CD4-positive, alpha-beta memory T cell (primary cell): Measurements from ENCODE around the gene NOD2. TPM values are rescaled to one million over a fixed set of nuclear protein-coding genes. Genes with fewer than 3 reads are reported as not detected.

Experiments
- CTCF ChIA-PET: fragments of 350-600 bp; sonication (Branson Sonifier 250); formaldehyde crosslinking; loops from one replicate; lab custom pipeline; 2021; ENCODE audit warnings: inconsistent platforms; ENCODE audit not compliant: partially characterized antibody; lab: Charles Lee
- POLR2A ChIA-PET: fragments of 350-600 bp; sonication (Branson Sonifier 250); formaldehyde crosslinking; loops from one replicate; lab custom pipeline; 2021; ENCODE audit not compliant: partially characterized antibody; lab: Charles Lee
- DNase-seq, 5 donors: peaks; one replicate each; pipeline versions ENCODE4 v3.0.0 to v3.0.0-alpha.2; 2020 to 2022; ENCODE audit warnings: mixed read lengths in 1 of 5
- H3K27ac ChIP-seq: one replicate; pipeline ENCODE4 v1.7.0; 2013; ENCODE audit warnings: low read depth, low read length
- H3K27me3 ChIP-seq: 2 replicates; pipeline ENCODE4 v1.7.0; 2013; ENCODE audit warnings: mild to moderate bottlenecking, low read length, moderate library complexity; ENCODE audit not compliant: insufficient read depth
- H3K36me3 ChIP-seq: 2 replicates; pipeline ENCODE4 v1.7.0; 2013; ENCODE audit warnings: mild to moderate bottlenecking, low read length, moderate library complexity; ENCODE audit not compliant: insufficient read depth
- H3K4me1 ChIP-seq: 2 replicates; pipeline ENCODE4 v1.7.0; 2013; ENCODE audit warnings: mild to moderate bottlenecking, low read length, moderate library complexity; ENCODE audit not compliant: insufficient read depth
- H3K4me3 ChIP-seq, 2 donors: one replicate each; pipeline ENCODE4 v1.7.0; 2013; ENCODE audit warnings: low read length in 2 of 2, mild to moderate bottlenecking in 1 of 2
- H3K9me3 ChIP-seq, 2 donors: one replicate each; pipeline ENCODE4 v1.7.0; 2013; ENCODE audit warnings: low read length in 2 of 2, control low read depth in 1 of 2; ENCODE audit not compliant: control insufficient read depth in 1 of 2
- H3K27ac Mint-ChIP-seq, 7 donors: one replicate each; pipeline ENCODE4 v1.8.0; 2020 to 2021; ENCODE audit warnings: mixed read lengths in 7 of 7, mild to moderate bottlenecking in 6 of 7, inconsistent platforms in 3 of 7, moderate library complexity in 3 of 7
- H3K27me3 Mint-ChIP-seq, 2 donors: one replicate each; pipeline ENCODE4 v1.8.0; 2020 to 2021; ENCODE audit warnings: mixed read lengths in 2 of 2
- H3K36me3 Mint-ChIP-seq, 2 donors: one replicate each; pipeline ENCODE4 v1.8.0; 2020 to 2021; ENCODE audit warnings: mixed read lengths in 2 of 2, inconsistent platforms in 1 of 2, mild to moderate bottlenecking in 1 of 2
- H3K4me1 Mint-ChIP-seq, 4 donors: one replicate each; pipeline ENCODE4 v1.8.0; 2020 to 2021; ENCODE audit warnings: mixed read lengths in 4 of 4, mild to moderate bottlenecking in 1 of 4
- H3K4me3 Mint-ChIP-seq, 8 donors: one replicate each; pipeline ENCODE4 v1.8.0; 2020 to 2021; ENCODE audit warnings: mixed read lengths in 8 of 8, mild to moderate bottlenecking in 7 of 8, moderate library complexity in 6 of 8, inconsistent platforms in 3 of 8
- H3K9me3 Mint-ChIP-seq, 8 donors: one replicate each; pipeline ENCODE4 v1.8.0; 2020 to 2021; ENCODE audit warnings: mixed read lengths in 8 of 8, mild to moderate bottlenecking in 5 of 8, inconsistent platforms in 3 of 8, moderate library complexity in 1 of 8
- intact Hi-C: fragments of 100-400 bp; cut with micrococcal nuclease; formaldehyde crosslinking; loops from one replicate; pipeline ENCODE4 v1.15.1; 2023
- polyA plus RNA-seq, 2 donors: library from polyadenylated mRNA; unstranded; fragments of 300-500 nt; fragmentation: Illumina TruSeq; gene quantifications; one replicate each; pipeline ENCODE4 v1.2.3, GENCODE V29; 2021
- total RNA-seq, 2 experiments: library from RNA; stranded (reverse); gene quantifications; one replicate each; pipeline ENCODE4 v1.2.3, GENCODE V29; 2021

Gene NOD2
- total and polyA plus RNA-seq, 4 experiments from 2014 or later = 2.2 to 10.9 (median 6.7) TPM

GRCh38 chr16:50744881-50745280, 51.5 kb downstream of the NOD2 start:
- intact Hi-C loops = loop anchor here (5.0 kb wide), 3 partner anchors 37 to 718 kb away; partner anchors contain the start of genes CNEP1R1 and HEATR3
- H3K9me3 Mint-ChIP-seq = peaks cover 0 to 2% (median 0%) of the 10 kb centered on the region in 8 donors
- ChIA-PET POLR2A (interaction anchor here (0.7 to 14.4 kb wide), 19 partner anchors 19 to 720 kb away, joined by 3 to 478 read pairs (median 6); partner anchors contain the start of genes CNEP1R1 and SNX20), CTCF (interaction anchor here (0.9 to 10.1 kb wide), 18 partner anchors 9 to 418 kb away, joined by 3 to 242 read pairs (median 5); partner anchors contain the start of gene SNX20)
- H3K36me3 ChIP-seq = peaks cover 4% of the 10 kb centered on the region
- H3K36me3 Mint-ChIP-seq = peaks cover 29 to 53% of the 10 kb centered on the region in 2 donors
- peak overlapping the region; percentile 84 to 99 (median 99) for H3K27ac Mint-ChIP-seq
- H3K27me3 ChIP-seq = no peaks in the 10 kb centered on the region
- H3K4me3 ChIP-seq = peak overlapping the region; percentile 71 to 72
- H3K4me1 Mint-ChIP-seq = peaks cover 38 to 78% (median 54%) of the 10 kb centered on the region in 4 donors
- peaks cover 65% of the 10 kb centered on the region for H3K4me1 ChIP-seq
- H3K9me3 ChIP-seq = no peaks in the 10 kb centered on the region
- no peak for DNase-seq
- peak overlapping the region; percentile 86 to 99 (median 98) for H3K4me3 Mint-ChIP-seq
- H3K27ac ChIP-seq = peak overlapping the region; percentile 100
- no peaks in the 10 kb centered on the region for H3K27me3 Mint-ChIP-seq

GRCh38 chr16:50745940-50746339, 52.5 kb downstream of the NOD2 start:
- peaks cover 35 to 60% of the 10 kb centered on the region in 2 donors for H3K36me3 Mint-ChIP-seq
- intact Hi-C loops = loop anchor here (2.0 to 5.0 kb wide), 3 partner anchors 36 to 719 kb away; partner anchors contain the start of gene CNEP1R1
- peaks cover 37 to 78% (median 52%) of the 10 kb centered on the region in 4 donors for H3K4me1 Mint-ChIP-seq
- no peak for DNase-seq
- Histone ChIP-seq H3K27ac (peak overlapping the region; percentile 100), H3K36me3 (peaks cover 9% of the 10 kb centered on the region), H3K4me1 (peaks cover 69% of the 10 kb centered on the region), H3K4me3 (peak overlapping the region; percentile 48 to 71), H3K27me3 (no peaks in the 10 kb centered on the region), H3K9me3 (no peaks in the 10 kb centered on the region)
- ChIA-PET POLR2A (interaction anchor here (1.0 to 14.4 kb wide), 20 partner anchors 12 to 471 kb away, joined by 3 to 478 read pairs (median 9); partner anchors contain the start of gene SNX20), CTCF (interaction anchor here (1.1 to 10.1 kb wide), 15 partner anchors 10 to 721 kb away, joined by 3 to 242 read pairs (median 19); partner anchors contain the start of genes CNEP1R1 and SNX20)
- H3K27me3 Mint-ChIP-seq = no peaks in the 10 kb centered on the region
- peaks cover 0 to 2% (median 0%) of the 10 kb centered on the region in 8 donors for H3K9me3 Mint-ChIP-seq
- H3K27ac Mint-ChIP-seq = peak overlapping the region; percentile 87 to 99 (median 99)
- peak overlapping the region; percentile 86 to 99 (median 98) for H3K4me3 Mint-ChIP-seq

DNA sequence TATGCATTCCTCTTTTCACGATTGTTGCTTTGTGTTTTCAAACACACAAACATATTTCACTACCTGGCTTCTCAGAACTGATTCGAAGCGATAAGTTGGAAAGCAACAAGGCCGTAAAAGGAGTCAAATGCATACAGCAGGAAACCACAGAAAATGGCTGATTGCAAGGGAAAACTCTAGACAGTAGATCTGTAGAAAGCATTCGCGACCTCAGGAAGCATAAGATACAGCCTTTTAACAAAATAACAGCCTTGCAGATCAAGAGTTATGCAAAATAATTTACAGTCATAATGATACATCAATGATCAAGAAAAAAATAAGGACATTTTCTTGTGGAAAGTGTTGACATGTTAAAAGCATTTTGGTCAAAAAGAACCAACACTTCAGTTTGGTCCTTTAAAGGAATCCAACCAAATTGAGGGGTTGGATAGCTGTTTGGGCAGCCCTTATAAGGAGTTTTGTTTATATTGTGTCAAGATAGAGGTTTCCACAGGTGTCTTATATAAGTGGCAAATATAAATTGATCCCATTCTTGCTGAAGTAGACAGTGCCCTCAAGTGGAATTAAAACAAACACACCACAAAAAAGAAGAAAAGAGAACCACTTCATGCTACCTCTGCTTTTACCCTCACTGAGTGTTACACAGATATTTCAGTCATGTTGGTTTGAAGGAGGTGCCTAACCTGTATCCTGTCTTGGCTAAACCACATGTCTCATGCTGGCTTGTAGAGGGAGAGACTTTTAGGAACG, 54.0 kb downstream of the NOD2 start:
- Mint-ChIP-seq H3K9me3 (no peaks in the 10 kb centered on the region), H3K36me3 (peaks cover 40 to 60% of the 10 kb centered on the region in 2 donors), H3K4me3 (peak overlapping the region; percentile 83 to 96 (median 90)), H3K27ac (peak overlapping the region; percentile 95 to 99 (median 97)), H3K4me1 (peaks cover 37 to 83% (median 55%) of the 10 kb centered on the region in 4 donors), H3K27me3 (no peaks in the 10 kb centered on the region)
- Histone ChIP-seq H3K9me3 (no peaks in the 10 kb centered on the region), H3K36me3 (peaks cover 15% of the 10 kb centered on the region), H3K27me3 (no peaks in the 10 kb centered on the region), H3K27ac (peak overlapping the region; percentile 59), H3K4me1 (peaks cover 77% of the 10 kb centered on the region), H3K4me3 (peak overlapping the region; percentile 26 to 48)
- CTCF ChIA-PET = interaction anchor here (0.8 to 10.1 kb wide), 19 partner anchors 11 to 722 kb away, joined by 3 to 242 read pairs (median 5); partner anchors contain the start of genes CNEP1R1 and SNX20
- intact Hi-C loops = loop anchor here (1.0 to 5.0 kb wide), 14 partner anchors 27 to 720 kb away; partner anchors contain the start of gene CNEP1R1
- POLR2A ChIA-PET = interaction anchor here (0.8 to 14.4 kb wide), 21 partner anchors 11 to 722 kb away, joined by 3 to 478 read pairs (median 7); partner anchors contain the start of genes ADCY7, BRD7, CNEP1R1 and SNX20
- peak; percentile 64 to 75 (median 70) for DNase-seq

DNA sequence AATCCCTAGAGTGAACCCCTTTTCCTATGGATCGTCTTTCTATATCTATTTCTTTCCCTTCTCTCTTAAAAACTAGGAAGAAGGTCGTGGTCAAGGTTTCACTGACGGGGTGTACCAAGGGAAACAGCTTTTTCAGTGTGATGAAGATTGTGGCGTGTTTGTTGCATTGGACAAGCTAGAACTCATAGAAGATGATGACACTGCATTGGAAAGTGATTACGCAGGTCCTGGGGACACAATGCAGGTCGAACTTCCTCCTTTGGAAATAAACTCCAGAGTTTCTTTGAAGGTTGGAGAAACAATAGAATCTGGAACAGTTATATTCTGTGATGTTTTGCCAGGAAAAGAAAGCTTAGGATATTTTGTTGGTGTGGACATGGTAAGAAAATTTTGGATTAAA, 58.1 kb downstream of the NOD2 start:
- intact Hi-C loops = no loop called here
- POLR2A ChIA-PET = interaction anchor here (0.6 to 14.4 kb wide), 8 partner anchors 10 to 382 kb away, joined by 3 to 478 read pairs (median 6); partner anchors contain the start of genes CYLD and SNX20
- Mint-ChIP-seq H3K4me3 (peak overlapping the region; percentile 36 to 77 (median 68)), H3K4me1 (peaks cover 57 to 90% (median 70%) of the 10 kb centered on the region in 4 donors), H3K9me3 (no peaks in the 10 kb centered on the region), H3K27ac (peak overlapping the region in 5 of 7 donors; percentile 29 to 95 (median 48)), H3K27me3 (no peaks in the 10 kb centered on the region), H3K36me3 (peaks cover 52 to 66% of the 10 kb centered on the region in 2 donors)
- no peaks in the 10 kb centered on the region for H3K9me3 ChIP-seq
- CTCF ChIA-PET = interaction anchor here (0.7 to 10.1 kb wide), 6 partner anchors 20 to 85 kb away, joined by 3 to 242 read pairs (median 43); partner anchors contain the start of gene SNX20
- H3K27ac ChIP-seq = no peak overlapping the region
- H3K36me3 ChIP-seq = peaks cover 47% of the 10 kb centered on the region
- peaks cover 89% of the 10 kb centered on the region for H3K4me1 ChIP-seq
- DNase-seq = no peak
- H3K27me3 ChIP-seq = no peaks in the 10 kb centered on the region
- no peak overlapping the region for H3K4me3 ChIP-seq

DNA sequence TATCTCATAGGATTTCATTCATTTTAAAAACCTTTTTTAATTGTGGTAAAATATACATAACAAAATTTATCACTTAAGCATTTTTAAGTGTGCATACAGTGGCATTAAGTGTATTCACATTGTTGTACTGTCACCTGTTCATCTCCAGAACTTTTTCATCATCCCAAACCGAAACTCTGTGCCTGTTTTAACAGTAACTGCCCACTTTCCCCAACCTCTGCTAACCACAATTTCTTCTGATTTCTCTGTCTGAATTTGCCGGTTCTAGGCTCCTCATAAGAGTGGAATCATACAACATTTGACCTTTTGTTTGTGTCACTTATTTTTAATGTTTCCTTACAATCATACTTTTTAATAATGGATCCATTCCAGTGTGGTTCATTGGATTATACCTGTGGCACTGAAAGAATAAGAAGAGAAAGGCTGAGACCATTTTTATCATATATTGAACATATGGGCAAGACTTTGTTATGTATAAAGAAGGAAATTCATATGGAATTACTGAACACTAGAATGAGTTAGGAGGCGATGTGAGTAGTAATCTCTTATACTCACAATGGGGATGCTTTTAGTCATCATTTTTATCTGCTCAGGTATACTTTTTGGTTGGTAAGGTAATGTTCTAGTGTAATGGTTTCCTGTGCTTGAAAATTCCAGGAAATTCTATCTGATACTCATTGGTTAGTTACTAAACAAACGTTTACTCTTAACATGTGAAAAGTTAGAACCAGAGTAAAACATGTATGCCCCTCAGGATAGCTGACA, 59.2 kb downstream of the NOD2 start:
- Mint-ChIP-seq H3K9me3 (no peaks in the 10 kb centered on the region), H3K4me1 (peaks cover 58 to 90% (median 71%) of the 10 kb centered on the region in 4 donors), H3K4me3 (peak overlapping the region in 7 of 8 donors; percentile 7 to 77 (median 53)), H3K27me3 (no peaks in the 10 kb centered on the region), H3K27ac (peak overlapping the region; percentile 43 to 89 (median 77)), H3K36me3 (peaks cover 58 to 67% of the 10 kb centered on the region in 2 donors)
- ChIA-PET POLR2A (interaction anchor here (1.9 to 14.4 kb wide), 3 partner anchors 10 to 80 kb away, joined by 5 to 478 read pairs (median 6); partner anchors contain the start of gene SNX20), CTCF (interaction anchor here (7.4 to 10.1 kb wide), 2 partner anchors 86 kb away, joined by 45 to 242 read pairs; no protein-coding TSS in a partner anchor)
- H3K27ac ChIP-seq = no peak overlapping the region
- intact Hi-C loops = loop anchor here (1.0 to 2.0 kb wide), 2 partner anchors 8 to 14 kb away; no protein-coding TSS in a partner anchor
- no peak overlapping the region for H3K4me3 ChIP-seq
- no peak for DNase-seq
- peaks cover 88% of the 10 kb centered on the region for H3K4me1 ChIP-seq
- H3K27me3 ChIP-seq = no peaks in the 10 kb centered on the region
- H3K36me3 ChIP-seq = peaks cover 47% of the 10 kb centered on the region
- no peaks in the 10 kb centered on the region for H3K9me3 ChIP-seq

- H3K4me1 ChIP-seq = peaks cover 89% of the 10 kb centered on the region
- ChIA-PET CTCF (interaction anchor here (0.9 to 7.4 kb wide), 6 partner anchors 9 to 90 kb away, joined by 3 to 45 read pairs (median 5); no protein-coding TSS in a partner anchor), POLR2A (interaction anchor here (0.7 to 3.1 kb wide), 10 partner anchors 8 to 90 kb away, joined by 3 to 14 read pairs (median 4); partner anchors contain the start of genes CYLD and SNX20)
- H3K27me3 ChIP-seq = no peaks in the 10 kb centered on the region
- H3K9me3 ChIP-seq = no peaks in the 10 kb centered on the region
- no peak for DNase-seq
- intact Hi-C loops = no loop called here
- peak overlapping the region in 7 of 8 donors; percentile 26 to 76 (median 57) for H3K4me3 Mint-ChIP-seq
- H3K27me3 Mint-ChIP-seq = no peaks in the 10 kb centered on the region
- no peak overlapping the region for H3K4me3 ChIP-seq
- H3K27ac Mint-ChIP-seq = peak overlapping the region in 5 of 7 donors; percentile 22 to 68 (median 63)
- peaks cover 74 to 77% of the 10 kb centered on the region in 2 donors for H3K36me3 Mint-ChIP-seq
- H3K9me3 Mint-ChIP-seq = no peaks in the 10 kb centered on the region
- peaks cover 50% of the 10 kb centered on the region for H3K36me3 ChIP-seq
- peaks cover 63 to 92% (median 79%) of the 10 kb centered on the region in 4 donors for H3K4me1 Mint-ChIP-seq
- no peak overlapping the region for H3K27ac ChIP-seq
Measured at GRCh38 chr16:50756473-50756872, 63.1 kb downstream of the NOD2 start.
